GM21619 (cell line): ENCODE measurements around the gene MZB1.
"Not testable (repeated sequence)": the region's sequence is repeated elsewhere in the genome, so short reads cannot be mapped to it uniquely, and the experiment has no call there.

ENCODE experiments used
- ATAC-seq: cut with Tn5 transposase; IDR thresholded peaks from one replicate; pipeline ENCODE4 v1.9.1; 2021; ENCODE audit not compliant: unreplicated experiment

Gene MZB1

DNA sequence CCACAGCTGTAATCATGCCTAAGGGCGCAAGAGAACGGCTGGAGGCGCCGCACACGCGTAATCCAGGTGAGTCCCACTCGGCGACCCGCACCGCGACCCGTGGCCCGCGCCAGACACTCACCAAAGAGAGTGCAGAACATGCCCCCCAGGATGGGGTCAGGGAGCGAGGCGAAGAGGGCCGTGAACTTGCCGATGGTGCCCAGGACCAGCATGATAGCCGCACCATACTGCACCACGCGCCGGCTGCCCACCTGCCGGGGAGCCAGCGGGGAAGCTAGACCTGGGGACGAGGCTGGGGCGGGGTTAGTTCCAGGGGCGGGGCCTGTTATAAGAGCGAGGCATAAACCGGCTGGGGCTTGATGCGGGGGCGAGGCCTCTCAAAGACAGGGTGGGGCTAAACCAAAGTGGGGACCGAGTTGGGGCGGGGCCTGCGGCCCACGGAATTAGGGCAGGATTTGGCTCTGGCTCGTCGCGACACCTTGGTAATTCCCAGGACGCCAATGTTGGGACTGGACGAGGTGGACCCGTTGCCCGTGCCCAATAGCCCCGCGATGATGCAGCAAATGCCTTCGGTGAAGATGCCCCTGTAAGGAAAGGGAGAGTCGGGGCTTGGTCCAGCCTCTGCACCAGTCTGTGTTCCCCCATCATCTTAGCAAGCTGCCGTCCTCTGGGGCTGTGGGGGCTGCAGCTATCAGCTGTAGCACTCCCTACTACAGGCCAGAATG, 11.4 kb downstream of the MZB1 start:
- no peak for ATAC-seq

DNA sequence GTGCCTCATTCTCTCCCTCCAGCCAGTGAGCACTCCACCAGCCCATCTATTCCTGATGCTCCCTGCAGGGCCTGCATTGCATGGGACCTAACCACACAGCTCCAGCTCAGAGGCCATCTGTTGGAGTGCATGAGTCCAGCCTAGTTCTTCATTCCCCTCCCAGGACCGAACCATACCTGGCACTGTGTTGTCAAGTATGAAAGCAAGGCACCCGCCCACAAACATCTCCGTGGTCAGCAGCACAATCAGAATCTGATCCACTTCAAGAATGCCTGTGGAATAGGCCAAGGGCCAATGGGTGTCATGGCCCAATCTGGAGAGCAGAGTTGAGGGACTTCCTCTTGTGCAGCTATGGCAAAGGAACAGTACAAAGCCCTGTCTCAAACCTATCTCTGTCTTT, 12.5 kb downstream of the MZB1 start:
- ATAC-seq, result no peak

DNA sequence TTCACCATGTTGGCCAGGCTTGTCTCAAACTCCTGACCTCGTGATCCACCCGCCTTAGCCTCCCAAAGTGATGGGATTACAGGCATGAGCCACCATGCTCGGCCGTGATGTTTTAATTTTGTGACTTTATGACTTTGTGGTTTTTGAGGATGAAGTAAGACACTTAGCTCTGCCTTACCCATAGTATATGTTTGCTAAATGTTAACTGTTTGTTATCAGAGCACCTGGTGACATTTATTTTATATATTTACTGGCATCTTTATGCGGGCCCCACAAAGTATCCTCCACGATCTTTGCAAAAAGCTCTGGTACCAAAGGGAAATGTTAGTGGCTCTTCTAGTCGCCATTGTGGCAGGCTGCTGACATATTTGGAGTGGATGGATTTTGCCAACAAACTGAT, 13.3 kb downstream of the MZB1 start:
- ATAC-seq, result no peak

DNA sequence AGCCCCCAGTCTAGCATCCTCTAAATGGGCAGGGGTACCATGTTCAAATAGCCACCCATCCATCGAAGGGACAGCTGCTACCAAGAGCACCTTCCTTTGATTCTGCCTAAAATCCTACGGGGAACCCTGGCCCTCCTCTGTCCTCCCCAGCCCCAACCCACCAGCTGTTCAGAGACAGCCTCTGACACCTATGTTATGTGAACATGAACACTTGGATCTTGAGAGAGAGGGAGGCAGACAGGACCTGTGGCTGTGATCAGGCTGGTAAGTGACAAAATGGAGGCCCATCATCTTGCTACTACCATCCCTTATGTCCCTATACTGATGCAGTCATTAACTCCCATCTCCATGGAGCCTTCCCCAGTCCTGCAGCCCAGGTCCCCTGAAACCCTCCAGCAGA, 14.8 kb downstream of the MZB1 start:
- no peak for ATAC-seq

DNA sequence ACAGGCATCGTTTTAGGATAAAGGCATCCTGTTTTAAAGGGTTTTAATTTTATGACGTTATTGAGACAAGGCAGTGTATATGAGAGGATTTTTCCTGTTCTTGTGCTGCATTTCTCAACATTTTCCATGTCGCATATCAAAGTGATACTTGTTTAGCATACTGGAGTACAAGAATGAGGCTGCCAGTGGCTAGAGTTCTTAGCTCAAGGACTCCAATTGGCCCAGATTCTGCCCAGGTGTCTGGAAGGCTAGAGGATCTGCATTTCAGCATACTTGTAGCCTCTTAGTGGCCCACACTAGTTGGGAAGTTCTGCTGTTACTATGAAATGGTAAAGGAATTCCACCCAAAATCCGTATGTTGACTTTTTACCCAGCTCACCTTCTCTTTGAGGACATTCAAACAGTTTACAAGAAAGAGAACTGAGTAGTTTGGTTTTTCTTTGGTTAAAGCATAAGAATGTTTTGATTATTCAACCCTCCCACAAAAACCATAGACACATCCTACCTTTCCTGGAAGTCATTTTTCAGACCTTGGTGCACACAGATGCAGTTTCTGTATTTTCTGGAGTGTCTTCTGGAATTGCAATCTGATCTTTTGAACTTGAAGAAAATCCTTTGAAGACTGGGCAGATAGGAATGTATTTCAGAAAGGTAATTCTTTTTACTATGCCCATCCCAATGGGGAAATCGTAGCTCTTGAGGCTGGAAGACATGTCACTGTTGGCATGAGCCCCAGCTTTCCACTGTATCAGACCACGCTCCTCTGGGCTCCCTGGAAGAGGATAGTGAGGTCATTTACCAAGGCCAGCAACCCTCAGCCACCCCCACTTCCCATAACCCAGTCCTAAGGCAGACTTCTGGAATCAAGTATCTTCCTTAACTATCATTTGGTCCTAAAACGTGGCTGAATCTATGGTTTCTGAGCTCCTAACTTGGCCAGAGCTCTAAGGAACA, 18.0 kb downstream of the MZB1 start:
- no peak for ATAC-seq

DNA sequence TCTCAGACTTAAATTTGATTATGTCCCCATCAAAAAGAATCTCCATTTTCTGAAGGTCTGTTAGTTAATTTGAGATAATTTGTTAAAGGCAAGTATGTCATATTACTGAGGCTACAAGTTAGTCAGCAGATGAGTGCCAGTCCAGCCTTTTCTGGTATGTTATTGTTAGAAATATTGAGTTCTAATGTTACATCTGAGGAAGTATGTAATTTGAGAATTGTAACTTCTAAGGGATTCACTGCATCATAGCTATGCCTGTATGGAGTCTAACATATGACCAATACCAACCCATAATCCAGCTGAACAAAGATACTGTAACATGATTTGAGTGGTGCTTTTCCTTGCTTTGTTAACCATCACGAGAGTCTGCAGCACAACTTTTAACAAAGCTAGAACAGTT, 20.5 kb downstream of the MZB1 start:
- no peak for ATAC-seq

DNA sequence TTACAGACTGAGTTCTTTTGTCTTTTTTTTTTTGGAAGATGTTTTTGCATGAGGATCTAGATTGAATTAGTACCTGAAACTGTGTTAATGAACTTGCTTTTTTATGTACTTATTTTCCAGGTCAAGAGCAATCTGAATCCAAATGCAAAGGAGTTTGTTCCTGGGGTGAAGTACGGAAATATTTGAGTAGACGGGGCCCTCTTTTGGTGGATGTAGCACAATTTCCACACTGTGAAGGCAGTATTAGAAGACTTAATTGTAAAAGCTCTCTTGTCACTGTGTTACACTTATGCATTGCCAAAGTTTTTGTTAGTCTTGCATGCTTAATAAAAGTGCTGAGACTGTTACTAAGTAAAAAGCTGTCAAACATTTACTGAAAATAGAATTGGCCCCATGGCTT, 21.1 kb downstream of the MZB1 start:
- ATAC-seq, result no peak

DNA sequence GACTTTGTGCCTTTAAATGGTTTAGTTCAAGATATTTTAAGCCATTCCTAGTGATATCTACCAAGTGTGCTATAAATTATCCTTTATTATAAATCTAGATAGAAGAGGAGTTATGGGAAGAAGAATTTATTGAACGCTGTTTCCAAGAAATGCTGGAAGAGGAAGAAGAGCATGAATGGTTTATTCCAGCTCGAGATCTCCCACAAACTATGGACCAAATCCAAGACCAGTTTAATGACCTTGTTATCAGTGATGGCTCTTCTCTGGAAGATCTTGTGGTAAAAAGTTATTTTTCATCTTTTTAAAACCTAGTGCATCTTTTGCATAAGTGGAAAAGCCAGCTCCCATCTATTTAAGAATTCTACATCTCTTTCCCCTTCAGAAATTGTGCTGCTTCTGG, 25.2 kb downstream of the MZB1 start:
- no peak for ATAC-seq

DNA sequence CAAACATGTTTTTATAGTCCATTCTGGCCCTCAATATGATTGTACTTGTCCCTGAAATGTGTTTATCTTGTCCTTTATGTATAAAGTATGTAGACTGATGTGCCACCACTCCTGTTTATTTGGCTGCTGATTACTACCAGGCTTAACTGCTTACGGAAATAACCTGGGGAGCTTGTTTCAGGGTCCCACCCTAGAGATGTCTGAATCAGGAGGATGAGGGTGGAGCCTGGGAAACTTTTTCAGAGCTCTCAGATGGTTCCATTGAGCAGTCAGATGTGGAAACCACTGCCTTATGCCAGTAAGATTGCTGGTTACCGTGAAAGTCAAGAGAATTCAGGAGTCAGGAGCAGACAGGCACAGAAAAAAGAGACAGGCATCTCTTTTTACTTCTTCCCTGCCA, 25.8 kb downstream of the MZB1 start:
- ATAC-seq, result no peak

DNA sequence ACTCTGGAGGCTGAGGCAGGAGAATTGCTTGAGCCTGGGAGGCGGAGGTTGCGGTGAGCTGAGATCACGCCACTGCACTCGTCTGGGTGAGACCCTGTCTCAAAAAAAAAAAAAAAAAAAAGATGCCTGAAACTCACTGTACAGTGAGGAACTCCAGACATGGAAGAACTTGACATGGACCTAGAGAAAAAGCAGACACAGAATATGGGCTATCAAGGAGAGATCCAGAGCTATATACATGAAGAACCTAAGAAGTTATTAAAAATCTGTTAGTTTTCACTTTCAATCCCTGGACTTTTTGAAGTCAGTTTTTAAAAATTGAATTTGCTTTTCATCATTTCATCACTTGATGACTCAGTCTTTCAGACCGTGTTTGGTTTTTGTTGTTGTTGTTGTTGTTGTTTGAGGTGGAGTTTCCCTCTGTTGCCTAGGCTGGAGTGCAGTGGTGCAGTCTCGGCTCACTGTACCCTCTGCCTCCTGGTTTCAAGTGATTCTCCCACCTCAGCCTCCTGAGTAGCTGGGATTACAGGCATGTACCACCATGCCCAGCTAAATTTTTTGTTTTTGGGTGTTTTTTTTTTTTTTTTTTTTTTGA, 27.8 kb downstream of the MZB1 start:
- no peak for ATAC-seq

DNA sequence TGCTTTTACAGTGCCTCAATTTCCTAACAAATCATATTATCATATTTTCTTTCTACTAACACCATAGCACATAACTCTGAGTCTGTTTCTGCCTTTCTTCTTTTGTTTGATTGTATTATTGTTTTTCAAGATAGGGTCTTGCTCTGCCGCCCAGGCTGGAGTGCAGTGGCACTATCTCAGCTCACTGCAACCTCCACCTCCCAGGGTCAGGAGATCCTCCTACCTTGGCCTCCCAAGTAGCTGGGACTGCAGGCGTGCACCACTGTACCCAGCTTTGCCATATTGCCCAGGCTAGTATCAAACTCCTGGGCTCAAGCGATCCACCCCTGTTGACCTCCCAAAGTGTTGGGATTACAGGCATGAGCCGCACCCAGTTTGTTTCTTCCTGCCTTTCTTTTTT, 29.3 kb downstream of the MZB1 start:
- no peak for ATAC-seq

DNA sequence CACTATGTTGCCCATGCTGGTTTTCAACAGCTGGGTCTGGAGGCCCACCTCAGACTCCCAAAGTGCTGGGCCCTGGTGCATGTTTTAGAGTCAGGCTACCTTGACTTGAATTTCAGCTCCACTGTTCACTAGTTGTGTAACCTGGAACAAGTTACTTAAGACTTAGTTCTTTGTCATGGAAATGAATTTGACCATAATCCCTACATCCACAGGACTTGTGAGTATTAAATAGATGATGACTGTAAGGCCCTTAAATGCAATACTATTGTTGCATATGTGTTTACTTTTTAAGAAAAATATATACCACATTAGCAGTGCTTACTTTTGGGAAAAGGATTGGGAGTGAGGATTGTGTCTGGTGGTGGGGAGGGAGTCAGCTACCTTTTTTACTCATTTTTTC, 31.6 kb downstream of the MZB1 start:
- ATAC-seq, result no peak

DNA sequence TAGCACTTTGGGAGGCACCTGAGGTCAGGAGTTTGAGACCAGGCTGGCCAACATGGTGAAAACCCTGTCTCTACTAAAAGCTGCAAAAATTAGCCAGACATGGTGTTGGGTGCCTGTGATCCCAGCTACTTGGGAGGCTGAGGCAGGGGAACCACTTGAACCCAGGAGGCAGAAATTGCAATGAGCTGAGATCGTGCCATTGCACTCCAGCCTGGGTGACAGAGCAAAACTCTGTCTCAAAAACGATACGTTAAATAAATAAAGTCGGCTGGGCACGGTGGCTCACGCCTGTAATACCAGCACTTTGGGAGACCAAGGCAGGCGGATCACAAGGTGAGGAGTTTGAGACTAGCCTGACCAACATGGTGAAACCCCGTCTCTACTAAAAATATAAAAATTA, 33.8 kb downstream of the MZB1 start:
- ATAC-seq, result not testable (repeated sequence)

DNA sequence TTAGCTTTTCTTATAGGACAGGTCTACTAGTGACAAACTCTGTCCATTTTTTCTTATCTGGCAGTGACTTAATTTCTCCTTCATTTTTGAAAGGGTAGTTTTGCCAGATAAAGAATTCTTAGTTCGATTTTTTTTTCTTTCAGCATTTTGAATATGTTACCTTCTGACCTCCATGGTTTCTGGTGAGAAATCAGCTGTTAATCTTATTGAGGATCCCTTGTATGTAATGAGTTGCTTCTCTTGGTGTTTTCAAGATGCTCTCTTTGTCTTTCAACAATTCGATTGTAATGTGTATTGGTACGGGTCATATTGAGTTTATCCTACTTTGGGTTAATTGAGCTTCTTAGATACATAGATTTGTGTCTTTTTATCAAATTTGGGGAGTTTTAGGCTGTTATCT, 35.5 kb downstream of the MZB1 start:
- ATAC-seq, result no peak

DNA sequence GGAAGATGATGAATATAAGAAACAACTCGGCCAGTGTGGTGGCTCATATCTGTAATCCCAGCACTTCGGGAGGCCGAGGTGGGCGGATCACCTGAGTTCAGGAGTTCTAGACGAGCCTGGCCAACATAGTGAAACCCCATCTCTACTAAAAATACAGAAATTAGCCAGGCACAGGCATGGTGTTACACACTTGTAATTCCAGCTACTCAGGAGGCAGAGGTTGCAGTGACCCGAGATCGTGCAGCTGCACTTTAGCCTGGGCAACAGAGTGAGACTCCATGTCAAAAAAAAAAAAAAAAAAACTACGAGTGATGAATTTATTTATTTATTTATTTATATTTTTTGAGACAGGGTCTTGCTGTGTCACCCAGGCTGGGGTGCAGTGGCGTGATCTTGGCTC, 41.9 kb downstream of the MZB1 start:
- ATAC-seq, result not testable (repeated sequence)

DNA sequence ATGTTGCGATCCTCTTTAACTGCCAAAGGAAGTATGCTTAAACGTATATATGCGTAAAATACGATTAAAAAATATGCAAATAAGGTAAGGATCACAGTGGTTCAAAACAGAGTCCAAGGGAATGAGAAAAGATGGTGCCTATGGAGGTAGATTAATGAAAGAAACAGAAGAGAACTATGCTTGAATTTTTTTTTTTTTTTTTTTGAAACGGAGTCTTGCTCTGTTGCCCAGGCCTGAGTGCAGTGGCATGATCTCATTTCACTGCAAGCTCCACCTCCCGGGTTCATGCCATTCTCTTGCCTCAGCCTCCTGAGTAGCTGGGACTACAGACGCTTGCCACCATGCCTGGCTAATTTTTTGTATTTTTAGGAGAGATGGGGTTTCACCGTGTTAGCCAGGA, 44.3 kb downstream of the MZB1 start:
- ATAC-seq, result not testable (repeated sequence)

DNA sequence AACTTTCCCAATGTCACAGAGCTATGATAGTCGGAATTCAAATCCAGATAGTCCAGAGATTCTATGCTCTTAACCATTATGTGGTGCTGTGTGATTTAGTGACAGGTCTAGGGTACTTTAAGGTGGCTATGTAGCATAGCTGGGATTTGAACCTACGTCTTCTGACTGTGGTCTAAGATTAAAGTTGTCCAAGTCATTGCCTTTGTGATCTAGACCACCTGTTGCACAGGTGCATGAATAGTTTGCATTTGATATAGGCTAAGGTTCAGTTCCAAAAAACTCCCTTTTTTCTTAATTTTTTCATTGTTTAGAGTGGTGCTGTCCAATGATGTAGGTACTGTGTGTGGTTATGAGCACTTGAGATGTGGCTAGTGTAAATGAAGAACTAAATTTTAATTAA, 45.5 kb downstream of the MZB1 start:
- ATAC-seq, result no peak

DNA sequence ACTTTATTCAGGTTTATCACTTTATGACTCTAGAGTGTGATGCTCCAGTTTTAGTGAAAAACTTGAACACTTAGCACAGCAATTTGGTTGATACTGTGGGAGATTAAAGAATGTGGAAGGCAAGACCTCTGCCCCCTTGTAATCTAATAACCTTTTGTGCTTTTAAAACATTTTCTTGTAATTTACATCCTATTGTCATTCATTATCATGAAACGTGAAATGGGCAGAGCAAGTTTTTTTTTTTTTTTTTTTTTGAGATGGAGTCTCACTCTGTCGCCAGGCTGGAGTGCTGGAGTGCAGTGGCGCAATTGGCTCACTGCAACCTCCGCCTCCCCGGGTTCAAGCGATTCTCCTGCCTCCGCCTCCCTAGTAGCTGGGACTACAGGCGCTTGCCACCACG, 46.2 kb downstream of the MZB1 start:
- no peak for ATAC-seq

DNA sequence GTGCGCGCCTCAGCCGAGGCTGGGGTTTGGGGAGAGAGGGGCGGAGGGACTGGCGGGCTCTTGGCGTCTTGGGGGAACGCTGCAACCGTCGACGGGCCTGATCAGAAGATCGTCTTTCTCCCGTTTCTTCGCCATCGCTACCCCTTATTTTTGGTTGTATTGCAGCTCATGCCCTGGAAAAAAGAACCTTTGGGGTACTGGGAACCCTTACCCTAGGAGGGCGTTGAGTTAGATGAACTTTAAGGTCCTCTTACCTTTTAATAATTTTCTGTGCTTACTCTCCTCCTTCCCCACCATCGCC, 47.3 kb downstream of the MZB1 start:
- ATAC-seq, result peak; percentile 53

DNA sequence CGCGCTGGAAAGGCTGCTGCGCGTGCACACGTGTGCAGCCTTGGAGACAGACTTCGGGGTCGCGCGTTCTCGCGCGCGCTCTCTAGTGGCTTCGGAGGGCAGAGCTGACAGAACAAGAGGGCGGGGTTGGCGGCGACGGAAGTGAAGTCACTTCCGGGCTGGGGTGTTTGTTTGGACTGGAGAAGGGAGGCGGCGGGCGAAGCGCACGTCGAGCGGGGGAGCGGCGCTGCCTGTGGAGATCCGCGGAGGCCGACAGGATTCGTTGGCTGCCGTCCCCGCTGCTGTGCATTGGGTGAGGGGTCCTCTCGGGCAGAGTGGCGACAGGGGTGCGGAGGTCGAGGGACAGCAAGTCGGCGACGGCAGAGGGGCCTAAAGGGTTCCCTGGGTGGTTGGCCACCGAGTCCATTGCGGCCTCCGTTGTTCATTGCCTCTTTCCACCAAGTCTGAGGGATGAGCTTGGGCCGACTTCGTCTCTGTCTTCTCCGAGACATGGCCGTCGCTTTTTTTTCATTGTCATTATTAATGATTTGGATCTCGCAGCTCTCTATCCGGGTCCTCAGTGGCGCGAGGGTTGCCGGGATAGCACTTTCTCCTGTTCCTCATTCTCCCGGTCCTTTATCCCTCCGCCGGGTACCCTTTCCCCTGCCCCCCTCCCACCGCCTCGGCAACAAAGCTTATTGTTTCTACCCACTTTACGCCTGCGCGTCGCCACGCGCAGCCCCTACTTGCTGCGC, 47.9 kb downstream of the MZB1 start, which contains the start of gene PAIP2:
Gene PAIP2 (plus strand): TSS at position 166 of the 734 bp plus-strand sequence. CDS start 21,931 bp downstream, outside the sequence.
- ATAC-seq, result peak; percentile 88

DNA sequence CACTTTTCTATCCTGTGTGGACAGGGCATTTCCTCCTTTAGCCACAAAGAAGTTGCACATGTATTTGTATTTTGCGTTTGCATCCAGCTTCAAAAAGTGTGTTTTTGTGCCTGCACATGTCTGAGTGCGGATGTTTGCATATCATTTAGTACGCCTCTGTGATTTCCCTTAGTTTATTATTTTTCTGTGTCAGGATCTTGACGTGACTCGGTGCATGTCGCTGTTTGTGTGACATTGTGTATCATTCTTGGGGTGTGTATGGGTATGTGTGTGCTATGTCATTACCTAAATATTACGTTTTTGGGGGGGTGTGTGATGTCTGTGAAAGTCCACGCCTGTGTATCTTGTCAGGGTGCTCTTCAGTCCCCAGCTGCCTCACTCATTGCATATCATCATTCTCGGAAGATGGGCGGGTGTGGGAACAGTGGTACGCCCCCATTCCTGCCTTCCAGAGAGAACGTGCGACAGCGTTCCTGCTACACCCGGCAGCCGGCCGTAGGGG, 48.5 kb downstream of the MZB1 start:
- ATAC-seq, result no peak
